ENCODE results near the gene IL12RB1. TPM values are rescaled to one million over a fixed set of nuclear protein-coding genes. Genes with fewer than 3 reads are reported as not detected.

The IL12RB1 gene
- total and polyA plus RNA-seq, 2 of the 13 experiments (the other 11 are each of a cell fraction or from before 2014, with no cell fraction given) = 0.03 to 0.04 TPM

DNA sequence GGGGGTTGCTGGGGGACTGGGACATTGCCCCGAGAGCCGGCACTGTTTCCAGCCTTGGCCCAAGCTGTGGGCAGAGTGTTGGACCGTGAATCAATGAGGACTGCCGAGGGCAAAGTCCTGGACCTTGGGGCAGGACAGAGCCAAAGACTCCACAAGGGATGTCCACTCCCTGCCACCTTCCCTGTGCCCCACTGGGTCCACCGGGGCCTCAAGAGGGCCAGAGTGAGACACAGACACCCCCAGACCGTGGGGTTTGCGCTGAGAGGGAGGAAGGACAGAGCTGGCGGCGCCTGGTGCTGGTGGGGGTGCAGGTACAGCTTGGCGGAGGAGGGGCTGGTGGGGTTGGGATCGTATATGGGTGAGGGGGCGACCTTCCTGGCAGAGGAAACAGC lies 22.6 kb upstream of the IL12RB1 start (continued):
- TF ChIP-seq HMG20A (CRISPR knock-in tag; IDR thresholded peaks at IDR 0.05; ENCODE audit: borderline replicate concordance) (no peak), SYNCRIP (IDR thresholded peaks at IDR 0.05; ENCODE audit: insufficient read depth, low read depth, low read length) (no peak), ZNF552 (CRISPR knock-in tag; IDR thresholded peaks at IDR 0.05; ENCODE audit: borderline replicate concordance) (no peak; the same call in 1 of the 2 replicates), ZGPAT (CRISPR knock-in tag; IDR thresholded peaks at IDR 0.05) (no peak), ATRX (CRISPR knock-in tag; IDR thresholded peaks at IDR 0.05; ENCODE audit: borderline replicate concordance) (no peak), NCOA2 (CRISPR knock-in tag; IDR thresholded peaks at IDR 0.05) (no peak), ZNF614 (CRISPR knock-in tag; IDR thresholded peaks at IDR 0.05; ENCODE audit: borderline replicate concordance) (0 out of 2 replicates have a peak, but pooled peaks have one; percentile 16), MIER2 (CRISPR knock-in tag; IDR thresholded peaks at IDR 0.05) (no peak), ZBTB38 (CRISPR knock-in tag; IDR thresholded peaks at IDR 0.05) (0 out of 2 replicates have a peak, but pooled peaks have one; percentile 1), PHF21A (CRISPR knock-in tag; IDR thresholded peaks at IDR 0.05) (peak; percentile 58; the same call in 1 of the 2 replicates), MIER3 (CRISPR knock-in tag; IDR thresholded peaks at IDR 0.05; ENCODE audit: borderline replicate concordance) (peak; percentile 16; the same call in 1 of the 2 replicates), KDM6A (CRISPR knock-in tag; IDR thresholded peaks at IDR 0.05; ENCODE audit: low read depth) (peak; percentile 30; the same call in 1 of the 2 replicates), ZMYM4 (CRISPR knock-in tag; IDR thresholded peaks at IDR 0.05) (peak; percentile 41; the same call in 1 of the 2 replicates), POLR2G (IDR thresholded peaks at IDR 0.05; ENCODE audit: low read depth, low read length) (0 out of 2 replicates have a peak, but pooled peaks have one; percentile 15), ZNF460 (CRISPR knock-in tag; IDR thresholded peaks at IDR 0.05; ENCODE audit: borderline replicate concordance) (no peak), PAF1 (CRISPR knock-in tag; IDR thresholded peaks at IDR 0.05) (no peak), ZNF740 (CRISPR knock-in tag; IDR thresholded peaks at IDR 0.05) (peak; percentile 46; the same call in 1 of the 2 replicates), MED13 (CRISPR knock-in tag; IDR thresholded peaks at IDR 0.05) (no peak), SUZ12 (IDR thresholded peaks at IDR 0.05; ENCODE audit: low read depth, low read length) (no peak), ZNF841 (CRISPR knock-in tag; IDR thresholded peaks at IDR 0.05; ENCODE audit: borderline replicate concordance) (no peak), NFKB2 (CRISPR knock-in tag; IDR thresholded peaks at IDR 0.05; ENCODE audit: borderline replicate concordance) (0 out of 2 replicates have a peak, but pooled peaks have one; percentile 19), SOX5 (CRISPR knock-in tag; IDR thresholded peaks at IDR 0.05; ENCODE audit: borderline replicate concordance) (peak; percentile 40; the same call in 1 of the 2 replicates), SCMH1 (CRISPR knock-in tag; IDR thresholded peaks at IDR 0.05; ENCODE audit: borderline replicate concordance) (no peak), HNRNPLL (IDR thresholded peaks at IDR 0.05; ENCODE audit: low read depth, low read length, poor library complexity, severe bottlenecking) (peak; percentile 20), ZNF121 (CRISPR knock-in tag; IDR thresholded peaks at IDR 0.05) (peak; percentile 99), NCOA1 (CRISPR knock-in tag; IDR thresholded peaks at IDR 0.05) (0 out of 2 replicates have a peak, but pooled peaks have one; percentile 61), POGZ (CRISPR knock-in tag; IDR thresholded peaks at IDR 0.05) (peak; percentile 32; the same call in 1 of the 2 replicates), AHR (CRISPR knock-in tag; IDR thresholded peaks at IDR 0.05) (no peak)
- TF ChIP-seq, protein P1, sequence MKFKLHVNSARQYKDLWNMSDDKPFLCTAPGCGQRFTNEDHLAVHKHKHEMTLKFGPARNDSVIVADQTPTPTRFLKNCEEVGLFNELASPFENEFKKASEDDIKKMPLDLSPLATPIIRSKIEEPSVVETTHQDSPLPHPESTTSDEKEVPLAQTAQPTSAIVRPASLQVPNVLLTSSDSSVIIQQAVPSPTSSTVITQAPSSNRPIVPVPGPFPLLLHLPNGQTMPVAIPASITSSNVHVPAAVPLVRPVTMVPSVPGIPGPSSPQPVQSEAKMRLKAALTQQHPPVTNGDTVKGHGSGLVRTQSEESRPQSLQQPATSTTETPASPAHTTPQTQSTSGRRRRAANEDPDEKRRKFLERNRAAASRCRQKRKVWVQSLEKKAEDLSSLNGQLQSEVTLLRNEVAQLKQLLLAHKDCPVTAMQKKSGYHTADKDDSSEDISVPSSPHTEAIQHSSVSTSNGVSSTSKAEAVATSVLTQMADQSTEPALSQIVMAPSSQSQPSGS (CRISPR knock-in tag; IDR thresholded peaks at IDR 0.05) = 0 out of 2 replicates have a peak, but pooled peaks have one; percentile 16
- TF ChIP-seq, protein P2, sequence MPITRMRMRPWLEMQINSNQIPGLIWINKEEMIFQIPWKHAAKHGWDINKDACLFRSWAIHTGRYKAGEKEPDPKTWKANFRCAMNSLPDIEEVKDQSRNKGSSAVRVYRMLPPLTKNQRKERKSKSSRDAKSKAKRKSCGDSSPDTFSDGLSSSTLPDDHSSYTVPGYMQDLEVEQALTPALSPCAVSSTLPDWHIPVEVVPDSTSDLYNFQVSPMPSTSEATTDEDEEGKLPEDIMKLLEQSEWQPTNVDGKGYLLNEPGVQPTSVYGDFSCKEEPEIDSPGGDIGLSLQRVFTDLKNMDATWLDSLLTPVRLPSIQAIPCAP (CRISPR knock-in tag; IDR thresholded peaks at IDR 0.05; ENCODE audit: low read depth) = no peak
